Airway epithelial cell (primary cell): ENCODE data around the gene IFNL1. TPM values are rescaled to one million over a fixed set of nuclear protein-coding genes. Genes with fewer than 3 reads are reported as not detected.

Experiments
- total RNA-seq: library from RNA; depleted of rRNA; stranded (reverse); fragments of >200 nt; gene quantifications from 2 replicates; pipeline ENCODE4 v1.2.3, GENCODE V29; 2015

The IFNL1 gene
- total RNA-seq = not detected in 2 replicates

GRCh38 chr19:39296055-39296645 lies at the start of gene IFNL1:
Gene IFNL1 (plus strand): TSS chr19:39296407. CDS start chr19:39296422, 15 bp downstream.

DNA sequence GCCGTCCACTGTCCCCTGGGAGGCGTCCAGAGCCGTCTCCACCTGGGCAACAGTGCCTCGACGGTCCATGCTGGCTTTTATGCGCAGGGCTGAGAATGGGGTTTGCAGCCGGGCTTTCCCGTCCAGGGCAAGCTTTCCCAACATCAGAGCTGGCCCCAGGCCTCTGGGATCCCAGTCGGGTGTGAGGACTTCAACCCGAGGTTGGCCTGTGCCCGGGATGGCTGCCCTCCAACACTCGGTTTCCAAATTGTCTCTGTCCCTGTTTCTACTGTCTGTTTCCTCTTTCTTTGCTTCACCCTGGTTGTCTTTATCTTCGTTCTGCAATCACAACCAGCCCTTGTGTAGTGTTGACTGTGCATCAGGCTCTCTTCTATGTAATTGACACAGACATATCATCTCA lies 47.4 kb upstream of the IFNL1 start, which contains the start of gene IFNL4:
TSS of gene IFNL4 (minus strand) at position 51 of the 400 bp plus-strand sequence.

DNA sequence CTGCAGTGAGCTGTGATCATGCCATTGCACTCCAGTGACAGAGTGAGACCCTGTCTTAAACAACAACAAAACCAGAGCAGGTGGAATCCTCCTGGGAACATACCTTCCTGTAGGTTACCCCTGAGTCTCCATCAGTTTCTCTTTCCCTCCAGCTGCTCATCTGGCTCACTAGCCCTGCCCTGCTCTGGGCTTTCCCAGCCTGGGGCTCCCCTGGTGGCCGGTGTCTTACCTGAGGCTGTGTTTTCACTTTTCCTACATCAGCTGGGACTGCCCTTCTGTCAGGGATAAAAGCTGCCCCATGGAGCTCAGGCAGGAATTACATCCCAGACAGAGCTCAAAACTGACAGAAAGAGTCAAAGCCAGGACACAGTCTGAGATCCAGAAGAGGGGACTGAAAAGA lies 28.1 kb upstream of the IFNL1 start, which contains the start of gene IFNL2:
TSS of gene IFNL2 (plus strand) at position 312 of the 400 bp plus-strand sequence. CDS start 173 bp downstream, outside the sequence.

GRCh38 chr19:39341719-39342604 lies 45.8 kb downstream of the IFNL1 start, which contains the start of gene SAMD4B:
Gene SAMD4B (plus strand): TSS chr19:39342421. CDS start chr19:39356894, 14,473 bp downstream.

Other genes with a start within 250 kb of the IFNL1 start
- 1.4 and 1.8 TPM in 2 replicates for gene ACP7, start 212.0 kb upstream of the IFNL1 start, total RNA-seq
- 28.1 and 29.4 TPM in 2 replicates for gene PAK4, start 170.6 kb upstream of the IFNL1 start, total RNA-seq
- gene NCCRP1, start 99.4 kb upstream of the IFNL1 start, total RNA-seq = 38.0 and 41.0 TPM in 2 replicates
- not detected in 2 replicates for gene SYCN, start 92.1 kb upstream of the IFNL1 start, total RNA-seq
- not detected in 2 replicates for gene IFNL3, start 51.4 kb upstream of the IFNL1 start, total RNA-seq
- not detected in 2 replicates for gene IFNL4, start 47.6 kb upstream of the IFNL1 start, total RNA-seq
- not detected in 2 replicates for gene IFNL2, start 28.0 kb upstream of the IFNL1 start, total RNA-seq
- gene LRFN1, start 24.5 kb downstream of the IFNL1 start, total RNA-seq = 0.05 and 0.28 TPM in 2 replicates
- gene GMFG, start 39.6 kb downstream of the IFNL1 start, total RNA-seq = 0.71 TPM in 1 of 2 replicates, not detected in the other
- gene SAMD4B, start 46.0 kb downstream of the IFNL1 start, total RNA-seq = 50.6 and 63.3 TPM in 2 replicates
- 42.3 and 52.8 TPM in 2 replicates for gene PAF1, start 94.7 kb downstream of the IFNL1 start, total RNA-seq
- gene MED29, start 95.0 kb downstream of the IFNL1 start, total RNA-seq = 18.8 and 22.2 TPM in 2 replicates
- gene ZFP36, start 110.4 kb downstream of the IFNL1 start, total RNA-seq = 43.6 and 79.2 TPM in 2 replicates
- 22.6 and 30.9 TPM in 2 replicates for gene PLEKHG2, start 116.3 kb downstream of the IFNL1 start, total RNA-seq
- gene RPS16, start 139.5 kb downstream of the IFNL1 start, total RNA-seq = 1,883 and 2,869 TPM in 2 replicates
- 57.2 and 82.5 TPM in 2 replicates for gene SUPT5H, start 149.2 kb downstream of the IFNL1 start, total RNA-seq
- gene TIMM50, start 184.4 kb downstream of the IFNL1 start, total RNA-seq = 98.2 and 103 TPM in 2 replicates
- 1.3 and 1.4 TPM in 2 replicates for gene DLL3, start 202.5 kb downstream of the IFNL1 start, total RNA-seq
- not detected in 2 replicates for gene SELENOV, start 218.7 kb downstream of the IFNL1 start, total RNA-seq
- gene EID2B, start 236.4 kb downstream of the IFNL1 start, total RNA-seq = 1.7 and 3.4 TPM in 2 replicates
- gene EID2, start 243.8 kb downstream of the IFNL1 start, total RNA-seq = 7.9 and 16.6 TPM in 2 replicates